KMS-11 (cell line): ENCODE results near the gene S100PBP.
"Not testable (repeated sequence)": the region's sequence is repeated elsewhere in the genome, so short reads cannot be mapped to it uniquely, and the experiment has no call there.

Experiments
- H2AFZ ChIP-seq: fragments of 200-600 bp; sonication (generic); 2 replicates; pipeline ENCODE4 v1.6.1; 2016; ENCODE audit warnings: antibody characterized with exemption, mixed run types, low read depth
- H3K27ac ChIP-seq: fragments of 200-600 bp; sonication (generic); 2 replicates; pipeline ENCODE4 v1.6.1; 2016; ENCODE audit warnings: mild to moderate bottlenecking, mixed run types
- H3K27me3 ChIP-seq: fragments of 200-600 bp; sonication (generic); 2 replicates; pipeline ENCODE4 v1.6.1; 2017; ENCODE audit warnings: mild to moderate bottlenecking, low read depth, mixed run types, moderate library complexity; ENCODE audit not compliant: insufficient read depth
- H3K36me3 ChIP-seq: fragments of 200-600 bp; sonication (generic); 2 replicates; pipeline ENCODE4 v1.6.1; 2017; ENCODE audit warnings: mild to moderate bottlenecking, mixed run types; ENCODE audit not compliant: insufficient read depth
- H3K4me1 ChIP-seq: fragments of 200-600 bp; sonication (generic); 2 replicates; pipeline ENCODE4 v1.6.1; 2016; ENCODE audit warnings: mild to moderate bottlenecking, low read depth, mixed run types; ENCODE audit not compliant: poor library complexity, severe bottlenecking
- H3K4me2 ChIP-seq: fragments of 200-600 bp; sonication (generic); 2 replicates; pipeline ENCODE4 v1.7.0; 2016; ENCODE audit warnings: mild to moderate bottlenecking, mixed run types
- H3K4me3 ChIP-seq: fragments of 200-600 bp; sonication (generic); IDR thresholded peaks from 2 replicates; pipeline ENCODE4 v1.6.1; 2017; ENCODE audit warnings: low read depth, low read length, mixed read lengths; ENCODE audit not compliant: insufficient read depth
- H3K79me2 ChIP-seq: fragments of 200-600 bp; sonication (generic); 2 replicates; pipeline ENCODE4 v1.6.1; 2016; ENCODE audit warnings: low read depth, mixed run types; ENCODE audit not compliant: insufficient read depth
- H3K9ac ChIP-seq: fragments of 200-600 bp; sonication (generic); 2 replicates; pipeline ENCODE4 v1.6.1; 2016; ENCODE audit warnings: mild to moderate bottlenecking, mixed run types
- H4K20me1 ChIP-seq: fragments of 200-600 bp; sonication (generic); 2 replicates; pipeline ENCODE4 v1.6.1; 2016; ENCODE audit warnings: mild to moderate bottlenecking, mixed run types; ENCODE audit not compliant: insufficient read depth
- CTCF ChIP-seq: fragments of 200-600 bp; sonication (generic); conservative IDR thresholded peaks from 2 replicates; pipeline ENCODE4 v1.6.1; 2017; ENCODE audit warnings: low read depth, mild to moderate bottlenecking, antibody characterized with exemption, low read length, moderate library complexity, mixed read lengths

S100PBP gene

GRCh38 chr1:32791881-32792280 is 25.6 kb upstream of the S100PBP start:
- Histone ChIP-seq H3K27me3 (no peaks in the 10 kb centered on the region), H3K27ac (no peak overlapping the region), H3K4me2 (no peak overlapping the region), H4K20me1 (no peaks in the 10 kb centered on the region), H2AFZ (no peak overlapping the region), H3K36me3 (peaks cover 12% of the 10 kb centered on the region; the same call in 1 of the 2 replicates), H3K4me3 (no peak overlapping the region), H3K9ac (no peak overlapping the region), H3K79me2 (0 out of 2 replicates have a peak, but pooled peaks cover 8% of the 10 kb centered on the region), H3K4me1 (peaks cover 14% of the 10 kb centered on the region)
- TF ChIP-seq CTCF = no peak

- not testable (repeated sequence) for H3K27me3 ChIP-seq, H3K27ac ChIP-seq, H3K4me2 ChIP-seq, H4K20me1 ChIP-seq, H3K4me3 ChIP-seq, H3K9ac ChIP-seq, H2AFZ ChIP-seq, H3K4me1 ChIP-seq
- H3K79me2 ChIP-seq = peaks cover 10% of the 10 kb centered on the region; the same call in 1 of the 2 replicates
- peaks cover 12% of the 10 kb centered on the region; the same call in 1 of the 2 replicates for H3K36me3 ChIP-seq
Observed at GRCh38 chr1:32795763-32796162, 21.7 kb upstream of the S100PBP start.

GRCh38 chr1:32797456-32797855 is 20.0 kb upstream of the S100PBP start:
- no peak overlapping the region for H3K4me2 ChIP-seq
- H2AFZ ChIP-seq = no peak overlapping the region
- H3K9ac ChIP-seq = no peak overlapping the region
- H4K20me1 ChIP-seq = no peaks in the 10 kb centered on the region
- TF ChIP-seq CTCF = no peak
- H3K36me3 ChIP-seq = peaks cover 9% of the 10 kb centered on the region; the same call in 1 of the 2 replicates
- no peak overlapping the region for H3K4me3 ChIP-seq
- no peak overlapping the region for H3K27ac ChIP-seq
- H3K4me1 ChIP-seq = no peaks in the 10 kb centered on the region
- peaks cover 8% of the 10 kb centered on the region; the same call in 1 of the 2 replicates for H3K79me2 ChIP-seq
- H3K27me3 ChIP-seq = no peaks in the 10 kb centered on the region

GRCh38 chr1:32798191-32798590 is 19.3 kb upstream of the S100PBP start:
- Histone ChIP-seq H3K79me2 (peaks cover 11% of the 10 kb centered on the region; the same call in 1 of the 2 replicates), H3K27ac (no peak overlapping the region), H3K4me3 (no peak overlapping the region), H4K20me1 (no peaks in the 10 kb centered on the region), H3K27me3 (no peaks in the 10 kb centered on the region), H3K9ac (no peak overlapping the region), H3K36me3 (peaks cover 6% of the 10 kb centered on the region; the same call in 1 of the 2 replicates), H2AFZ (no peak overlapping the region), H3K4me2 (no peak overlapping the region), H3K4me1 (no peaks in the 10 kb centered on the region)
- no peak for TF ChIP-seq CTCF

GRCh38 chr1:32798679-32799416 is 18.6 kb upstream of the S100PBP start:
- Histone ChIP-seq H3K79me2 (peaks cover 11% of the 10 kb centered on the region; the same call in 1 of the 2 replicates), H3K4me1 (no peaks in the 10 kb centered on the region), H3K9ac (no peak overlapping the region), H2AFZ (no peak overlapping the region), H3K36me3 (peaks cover 4% of the 10 kb centered on the region; the same call in 1 of the 2 replicates), H3K27me3 (no peaks in the 10 kb centered on the region), H4K20me1 (no peaks in the 10 kb centered on the region), H3K27ac (no peak overlapping the region), H3K4me3 (no peak overlapping the region), H3K4me2 (no peak overlapping the region)
- no peak for TF ChIP-seq CTCF
